ENCODE results near the gene ADAM22.

ADAM22 gene

GRCh38 chr7:87959336-87959735 is 25.3 kb downstream of the ADAM22 start:
- no peak for DNase-seq

GRCh38 chr7:87960239-87960638 is 26.2 kb downstream of the ADAM22 start:
- no peak for DNase-seq

- no peak for DNase-seq
Measured at GRCh38 chr7:87961754-87962153, 27.7 kb downstream of the ADAM22 start.

- DNase-seq, result no peak
Measured at GRCh38 chr7:87966271-87966670, 32.2 kb downstream of the ADAM22 start.

GRCh38 chr7:87968021-87968420 is 34.0 kb downstream of the ADAM22 start:
- no peak for DNase-seq

GRCh38 chr7:87982116-87982515 is 48.1 kb downstream of the ADAM22 start:
- no peak for DNase-seq

- DNase-seq, result no peak
Measured at GRCh38 chr7:87984088-87984487, 50.0 kb downstream of the ADAM22 start.

- no peak for DNase-seq
Measured at GRCh38 chr7:87993269-87993668, 59.2 kb downstream of the ADAM22 start.

- no peak for DNase-seq
Measured at GRCh38 chr7:87999261-87999660, 65.2 kb downstream of the ADAM22 start.

GRCh38 chr7:88001744-88002530 is 67.9 kb downstream of the ADAM22 start:
- no peak for DNase-seq

GRCh38 chr7:88002617-88003016 is 68.6 kb downstream of the ADAM22 start:
- no peak for DNase-seq

GRCh38 chr7:88003581-88003980 is 69.5 kb downstream of the ADAM22 start:
- DNase-seq, result no peak

GRCh38 chr7:88005191-88005590 is 71.1 kb downstream of the ADAM22 start:
- no peak for DNase-seq

GRCh38 chr7:88009651-88010050 is 75.6 kb downstream of the ADAM22 start:
- DNase-seq, result no peak

GRCh38 chr7:88012086-88012485 is 78.0 kb downstream of the ADAM22 start:
- DNase-seq, result no peak

- DNase-seq, result no peak
Measured at GRCh38 chr7:88013981-88014380, 79.9 kb downstream of the ADAM22 start.

GRCh38 chr7:88014581-88014980 is 80.5 kb downstream of the ADAM22 start:
- no peak for DNase-seq

GRCh38 chr7:88015309-88015708 is 81.3 kb downstream of the ADAM22 start:
- DNase-seq, result no peak

- no peak for DNase-seq
Measured at GRCh38 chr7:88018501-88018900, 84.5 kb downstream of the ADAM22 start.

- DNase-seq, result no peak
Measured at GRCh38 chr7:88020953-88021665, 87.1 kb downstream of the ADAM22 start.

GRCh38 chr7:88027724-88028123 is 93.7 kb downstream of the ADAM22 start:
- no peak for DNase-seq

- DNase-seq, result no peak
Measured at GRCh38 chr7:88034083-88034695, 100.1 kb downstream of the ADAM22 start.

- no peak for DNase-seq
Measured at GRCh38 chr7:88037050-88037449, 103.0 kb downstream of the ADAM22 start.

GRCh38 chr7:88040694-88041093 is 106.6 kb downstream of the ADAM22 start:
- no peak for DNase-seq
